HL-60 (cell line): ENCODE data around the gene GALNT3.

Source experiments
- DNase-seq, 2 experiments: peaks; one replicate each; pipeline ENCODE4 v3.0.0-alpha.2; 2010 to 2020; ENCODE audit warnings: low read depth in 1 of 2, low spot score in 1 of 2
- H3K27ac ChIP-seq: fragments of 250-450 bp; sonication (Bioruptor Pico); replicated peaks from 2 replicates; pipeline ENCODE4 v1.5.1; 2020; ENCODE audit warnings: mild to moderate bottlenecking, moderate library complexity
- H3K27me3 ChIP-seq: fragments of 250-450 bp; sonication (Bioruptor Pico); 2 replicates; pipeline ENCODE4 v1.5.1; 2021; ENCODE audit warnings: mild to moderate bottlenecking, moderate library complexity; ENCODE audit not compliant: insufficient read depth, poor library complexity, severe bottlenecking
- H3K4me3 ChIP-seq: replicated peaks from 2 replicates; pipeline ENCODE4 v1.5.1; 2011; ENCODE audit warnings: mild to moderate bottlenecking, control low read depth, low read length; ENCODE audit not compliant: insufficient read depth
- CTCF ChIP-seq: IDR thresholded peaks from one replicate; pipeline ENCODE4 v1.5.1; 2011; ENCODE audit warnings: low read length, control low read depth, inconsistent platforms; ENCODE audit not compliant: insufficient read depth
- GABPA ChIP-seq: IDR thresholded peaks from 2 replicates; pipeline ENCODE4 v1.6.1; 2012; ENCODE audit warnings: low read depth
- POLR2AphosphoS5 ChIP-seq: IDR thresholded peaks from 2 replicates; pipeline ENCODE4 v1.6.1; 2012; ENCODE audit warnings: low read depth
- REST ChIP-seq: IDR thresholded peaks from 2 replicates; pipeline ENCODE4 v1.6.1; 2012; ENCODE audit warnings: low read depth; ENCODE audit not compliant: insufficient replicate concordance
- SPI1 ChIP-seq: IDR thresholded peaks from 2 replicates; pipeline ENCODE4 v1.6.1; 2012; ENCODE audit warnings: low read depth, mild to moderate bottlenecking, borderline replicate concordance

GALNT3 gene

GRCh38 chr2:165776796-165777195 is 17.3 kb downstream of the GALNT3 start:
- no peak for DNase-seq
- no peaks in the 10 kb centered on the region for H3K27me3 ChIP-seq
- no peak overlapping the region for H3K27ac ChIP-seq
- no peak for TF ChIP-seq CTCF
- no peak for TF ChIP-seq GABPA
- no peak for TF ChIP-seq REST
- TF ChIP-seq SPI1 = no peak
- TF ChIP-seq POLR2AphosphoS5 = no peak
- H3K4me3 ChIP-seq = no peak overlapping the region

GRCh38 chr2:165776013-165776412 is 18.0 kb downstream of the GALNT3 start:
- no peak overlapping the region for H3K4me3 ChIP-seq
- H3K27ac ChIP-seq = no peak overlapping the region
- no peaks in the 10 kb centered on the region for H3K27me3 ChIP-seq
- DNase-seq = no peak
- no peak for TF ChIP-seq REST
- no peak for TF ChIP-seq GABPA
- no peak for TF ChIP-seq POLR2AphosphoS5
- TF ChIP-seq SPI1 = no peak
- TF ChIP-seq CTCF = no peak

- H3K4me3 ChIP-seq = no peak overlapping the region
- no peak for DNase-seq
- no peaks in the 10 kb centered on the region for H3K27me3 ChIP-seq
- no peak overlapping the region for H3K27ac ChIP-seq
- TF ChIP-seq GABPA (no peak), REST (no peak), POLR2AphosphoS5 (no peak), CTCF (no peak), SPI1 (no peak)
These were observed 20.4 kb downstream of the GALNT3 start for GRCh38 chr2:165773684-165774083.
